Epidermal melanocyte (primary cell): Measurements from ENCODE around the gene ARL5C.
"Not testable (repeated sequence)": the region's sequence is repeated elsewhere in the genome, so short reads cannot be mapped to it uniquely, and the experiment has no call there.

ENCODE experiments used
- DNase-seq: peaks from one replicate; pipeline ENCODE4 v3.0.0; 2011; ENCODE audit warnings: low spot score; ENCODE audit not compliant: insufficient read length

Gene ARL5C

DNA sequence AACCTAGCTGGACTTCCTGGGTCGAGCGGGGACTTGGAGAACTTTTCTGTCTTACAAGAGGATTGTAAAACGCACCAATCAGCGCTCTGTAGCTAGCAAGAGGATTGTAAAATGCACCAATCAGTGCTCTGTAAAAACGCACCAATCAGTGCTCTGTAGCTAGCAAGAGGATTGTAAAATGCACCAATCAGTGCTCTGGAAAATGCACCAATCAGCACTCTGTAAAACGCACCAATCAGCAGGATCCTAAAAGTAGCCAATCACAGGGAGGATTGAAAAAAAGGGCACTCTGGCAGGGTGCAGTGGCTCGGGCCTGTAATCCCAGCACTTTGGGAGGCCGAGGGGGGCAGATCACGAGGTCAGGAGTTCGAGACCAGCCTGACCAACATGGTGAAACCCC, 2.5 kb upstream of the ARL5C start:
- DNase-seq = not testable (repeated sequence)

DNA sequence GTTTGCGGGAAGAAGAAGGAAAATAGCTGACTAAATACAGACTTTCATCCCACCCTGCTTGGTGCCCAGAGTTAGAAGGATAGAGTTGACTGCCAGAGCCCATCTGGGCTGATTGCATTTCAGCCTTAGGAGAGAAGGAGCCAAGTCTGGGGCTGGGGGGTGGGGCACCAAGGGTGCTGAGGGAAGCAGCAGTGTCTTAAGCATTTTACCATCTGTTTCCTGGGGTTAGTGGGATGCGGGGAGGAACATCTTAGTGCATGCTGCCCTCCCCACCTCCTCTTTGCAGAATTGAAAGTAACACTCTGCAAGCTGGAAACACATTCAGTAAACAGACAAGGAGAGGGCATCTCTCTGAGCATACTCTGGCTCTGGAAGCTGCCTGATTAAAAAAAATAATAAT, 1.5 kb upstream of the ARL5C start:
- DNase-seq = no peak

DNA sequence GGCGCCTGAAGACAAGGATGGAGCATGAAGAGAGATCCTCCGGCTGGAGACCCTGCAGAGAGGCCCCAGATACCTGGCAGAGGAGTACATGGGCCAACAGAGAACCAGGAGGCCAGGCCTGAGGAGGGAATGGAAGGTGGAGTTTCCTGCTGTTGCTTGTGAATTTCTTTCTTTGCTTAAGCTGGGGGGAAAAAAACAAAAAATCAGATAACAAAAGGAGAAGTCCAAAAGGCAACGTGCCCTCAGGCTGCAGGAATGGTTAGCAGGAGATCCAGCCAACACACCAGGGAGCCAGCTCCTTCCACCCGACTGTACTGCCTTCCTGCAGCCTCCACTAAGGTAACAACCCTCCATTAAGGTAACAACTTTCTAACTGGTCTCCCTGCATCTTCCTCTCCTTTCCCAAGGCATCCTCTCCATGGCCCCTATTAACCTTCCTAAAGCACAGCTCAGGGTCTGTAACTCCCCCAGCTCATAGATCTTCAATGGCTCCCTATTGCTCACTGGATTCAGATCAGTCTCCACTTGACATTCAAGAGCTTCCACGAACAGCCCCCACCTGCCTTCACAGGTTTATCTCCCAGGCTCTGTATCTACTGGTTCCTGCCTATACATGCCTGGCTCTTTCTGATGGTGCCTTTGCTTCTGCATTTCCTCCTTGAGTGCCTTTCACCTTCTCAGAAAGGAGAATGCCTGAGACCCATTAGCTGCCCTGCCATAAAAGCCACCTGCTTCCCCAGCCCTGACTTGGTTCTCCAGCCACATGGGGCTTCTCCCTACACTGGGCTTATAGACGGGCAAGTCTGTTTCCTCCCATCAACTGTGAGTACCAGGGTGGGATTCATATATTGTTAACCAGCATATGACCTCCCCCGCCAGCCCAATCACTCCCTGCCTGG, 725 bp upstream of the ARL5C start:
- no peak for DNase-seq

DNA sequence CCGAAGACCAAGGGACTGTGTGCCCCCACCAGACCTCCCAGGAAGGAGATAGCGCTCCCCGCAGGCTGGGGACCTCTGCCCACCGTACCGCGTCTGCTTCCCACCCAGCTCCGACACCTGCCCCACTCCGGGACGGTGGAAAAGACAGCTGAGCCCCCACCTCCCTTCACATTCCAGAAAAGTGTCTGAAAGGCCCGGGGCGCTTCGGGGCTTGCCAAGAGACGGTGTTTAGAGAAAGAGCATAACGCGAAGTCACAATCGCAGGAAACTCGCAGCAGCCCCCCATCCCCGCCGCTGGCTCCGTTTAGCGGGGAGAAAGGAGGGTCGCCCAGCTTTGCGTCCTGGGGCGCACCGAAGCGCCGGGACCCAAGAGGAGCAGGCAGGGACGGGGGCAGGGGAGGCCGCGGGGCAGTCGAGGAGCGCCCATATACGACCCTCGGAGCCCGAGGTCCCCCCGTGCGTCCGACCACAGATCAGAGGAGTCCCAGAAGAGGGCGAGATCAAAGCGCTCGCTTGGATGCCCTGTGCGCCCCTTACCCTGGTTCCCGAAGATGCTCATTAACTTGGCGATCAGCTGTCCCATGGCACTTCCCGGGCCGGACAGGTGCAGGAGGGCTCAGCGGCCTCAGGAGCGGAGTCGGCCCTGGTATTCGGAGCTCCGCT, 652 bp downstream of the ARL5C start:
- DNase-seq = no peak

DNA sequence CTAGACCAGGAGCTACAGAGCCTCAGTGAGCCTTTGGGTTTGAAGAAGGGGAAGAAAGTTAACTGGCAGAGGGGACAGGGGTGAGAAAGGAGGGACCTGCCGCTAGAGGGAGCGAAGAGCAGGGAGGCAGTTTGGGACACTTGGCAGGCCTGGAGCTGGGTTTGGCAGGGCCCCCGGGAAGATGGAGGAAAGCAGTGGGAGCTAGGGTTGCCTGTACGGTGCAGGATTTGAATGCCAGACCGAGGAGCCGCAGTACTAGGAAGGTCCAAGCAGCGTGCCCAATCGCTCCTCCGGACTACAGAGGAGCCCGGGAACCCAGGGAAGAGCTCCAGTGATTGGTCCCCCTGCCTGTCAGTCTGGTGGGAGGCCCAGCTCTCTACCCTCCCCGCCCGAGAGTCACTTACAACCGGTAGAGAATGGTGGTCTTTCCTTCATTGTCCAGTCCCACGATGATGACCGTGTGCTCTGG, 1.3 kb downstream of the ARL5C start:
- DNase-seq = peak; percentile 94

DNA sequence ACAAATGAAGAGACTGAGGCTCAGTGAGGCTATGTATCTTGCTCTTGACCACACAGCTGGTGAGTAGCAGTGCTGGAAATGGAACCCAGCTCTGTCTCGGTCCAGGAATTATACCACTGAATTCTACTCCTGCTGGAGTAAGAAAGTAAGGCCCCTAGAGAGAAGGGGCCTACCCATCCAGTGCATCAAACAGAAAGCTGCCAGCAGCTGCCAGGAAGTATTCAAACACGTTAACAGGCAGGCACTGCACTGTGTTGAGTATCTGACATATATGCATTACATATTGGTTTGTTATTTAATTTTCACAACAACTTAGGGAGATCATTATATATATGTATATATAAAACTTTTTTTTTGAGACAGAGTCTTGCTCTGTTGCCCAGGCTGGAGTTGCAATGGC, 4.0 kb downstream of the ARL5C start:
- DNase-seq = no peak

DNA sequence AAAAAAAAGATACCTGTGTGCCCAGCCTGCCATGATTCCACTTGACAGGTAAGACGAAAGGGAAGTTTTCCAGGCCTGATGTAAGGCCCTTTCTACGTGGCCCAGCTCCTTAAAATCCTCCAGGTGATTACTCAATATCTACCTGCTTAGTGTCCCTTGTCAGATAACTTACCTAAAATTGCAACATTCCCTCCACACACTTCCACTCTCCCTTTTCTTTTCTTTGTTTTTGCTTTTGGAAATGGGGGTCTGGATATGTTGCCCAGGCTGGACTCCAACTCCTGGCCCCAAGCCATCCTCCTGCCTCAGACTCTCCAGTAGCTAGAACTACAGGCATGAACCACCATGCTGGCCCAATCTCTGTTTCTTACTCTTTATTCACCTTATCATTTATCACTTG, 7.3 kb downstream of the ARL5C start:
- DNase-seq = no peak

DNA sequence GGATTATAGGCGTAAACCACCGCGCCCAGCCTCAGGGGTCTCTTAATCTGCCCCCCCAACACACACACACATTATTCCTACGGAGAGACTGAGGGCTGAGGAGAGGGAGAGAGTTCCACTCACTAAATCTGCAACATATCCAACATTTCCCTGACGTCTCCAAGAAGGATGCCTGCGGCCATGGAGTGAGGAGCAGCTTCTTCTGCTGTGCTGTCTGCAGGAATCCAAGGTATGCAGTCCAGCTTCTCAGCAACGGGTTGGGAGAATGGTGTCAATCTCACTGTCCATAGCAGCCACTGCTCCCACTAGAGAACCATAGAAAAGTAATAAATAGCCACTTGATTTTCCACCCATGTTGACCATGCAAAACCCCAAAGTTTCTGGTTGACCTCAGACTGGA, 9.5 kb downstream of the ARL5C start:
- DNase-seq = no peak

DNA sequence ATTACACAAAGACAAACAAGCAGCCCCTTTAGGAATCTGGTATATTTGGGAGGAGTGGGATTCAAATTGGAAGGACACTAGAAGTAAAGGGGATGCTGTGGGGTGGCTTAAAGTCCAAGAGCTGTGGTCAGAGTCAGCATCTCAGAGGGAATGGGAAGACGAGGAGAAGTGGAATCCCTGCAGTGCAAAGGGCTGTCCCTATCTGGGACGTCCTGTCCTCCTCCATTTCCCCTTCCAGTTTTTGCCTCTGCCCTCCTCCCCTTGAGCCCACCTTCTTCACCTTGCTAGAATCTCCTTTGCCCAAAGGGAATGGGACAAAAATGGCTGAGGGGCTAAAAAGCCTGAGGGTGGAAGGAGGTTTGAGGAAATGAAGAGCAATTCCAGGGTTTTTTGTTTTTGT, 10.3 kb downstream of the ARL5C start:
- DNase-seq = no peak

DNA sequence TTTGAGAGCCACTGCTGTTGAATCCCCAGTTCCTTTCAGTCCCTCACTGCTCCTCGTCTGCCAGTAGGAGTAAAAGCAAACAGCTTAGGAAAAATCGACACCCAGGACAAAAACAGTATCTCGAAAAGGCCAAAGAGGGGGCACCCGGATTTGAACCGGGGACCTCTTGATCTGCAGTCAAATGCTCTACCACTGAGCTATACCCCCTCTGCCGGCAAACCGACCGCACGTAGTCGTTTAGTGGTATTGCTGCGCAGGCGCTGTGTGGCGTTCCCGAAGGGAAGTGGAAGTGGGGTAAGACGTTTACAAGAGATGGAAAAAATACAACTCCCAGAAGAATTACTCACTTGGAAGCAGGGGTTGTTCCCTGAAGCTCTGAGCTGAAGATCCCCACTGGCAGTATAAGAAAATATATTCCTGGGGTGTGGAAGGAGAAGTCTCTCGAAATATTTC, 12.3 kb downstream of the ARL5C start:
- DNase-seq = peak; percentile 88

DNA sequence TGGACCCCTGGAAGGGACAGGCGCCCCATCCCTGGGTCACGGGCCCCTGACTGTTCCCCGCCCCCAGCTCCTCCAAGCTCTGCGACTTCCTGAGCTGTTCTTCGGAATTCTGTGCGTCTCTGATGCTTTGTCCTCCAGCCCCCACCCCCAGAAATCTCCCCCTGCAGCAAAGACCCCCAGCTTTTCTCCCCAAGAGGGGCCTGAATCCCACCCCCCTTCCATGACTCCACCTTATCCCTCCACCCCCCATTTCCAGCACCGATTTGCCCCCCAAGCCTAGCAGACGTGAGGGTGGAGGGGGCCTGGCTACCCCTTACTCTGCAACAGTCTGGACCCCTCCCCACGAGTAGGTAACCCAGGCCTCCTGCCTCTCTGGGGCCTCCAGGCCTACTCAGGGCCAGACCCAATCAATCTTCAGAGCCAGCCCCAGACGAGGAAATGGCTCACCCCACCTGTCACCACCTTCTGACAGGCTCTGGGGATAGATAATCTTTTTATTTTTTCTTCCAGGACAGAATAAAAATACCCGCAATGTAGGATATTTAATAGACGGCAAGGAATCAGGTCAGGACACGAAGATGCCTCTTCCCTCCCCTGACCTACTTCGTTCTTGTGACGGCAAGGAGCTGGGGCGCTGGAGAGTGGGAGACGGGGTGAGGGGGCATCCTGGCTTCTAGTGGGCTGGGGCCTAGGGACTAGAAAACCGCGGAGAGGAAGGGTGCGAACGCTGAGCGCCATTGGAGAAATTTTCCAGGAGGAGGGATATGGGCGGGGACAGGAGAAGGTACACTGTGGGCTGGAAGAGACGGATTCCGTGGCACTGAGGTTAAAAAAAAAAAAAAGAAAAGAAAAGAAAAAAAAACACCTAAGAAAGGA, 13.8 kb downstream of the ARL5C start:
- no peak for DNase-seq

DNA sequence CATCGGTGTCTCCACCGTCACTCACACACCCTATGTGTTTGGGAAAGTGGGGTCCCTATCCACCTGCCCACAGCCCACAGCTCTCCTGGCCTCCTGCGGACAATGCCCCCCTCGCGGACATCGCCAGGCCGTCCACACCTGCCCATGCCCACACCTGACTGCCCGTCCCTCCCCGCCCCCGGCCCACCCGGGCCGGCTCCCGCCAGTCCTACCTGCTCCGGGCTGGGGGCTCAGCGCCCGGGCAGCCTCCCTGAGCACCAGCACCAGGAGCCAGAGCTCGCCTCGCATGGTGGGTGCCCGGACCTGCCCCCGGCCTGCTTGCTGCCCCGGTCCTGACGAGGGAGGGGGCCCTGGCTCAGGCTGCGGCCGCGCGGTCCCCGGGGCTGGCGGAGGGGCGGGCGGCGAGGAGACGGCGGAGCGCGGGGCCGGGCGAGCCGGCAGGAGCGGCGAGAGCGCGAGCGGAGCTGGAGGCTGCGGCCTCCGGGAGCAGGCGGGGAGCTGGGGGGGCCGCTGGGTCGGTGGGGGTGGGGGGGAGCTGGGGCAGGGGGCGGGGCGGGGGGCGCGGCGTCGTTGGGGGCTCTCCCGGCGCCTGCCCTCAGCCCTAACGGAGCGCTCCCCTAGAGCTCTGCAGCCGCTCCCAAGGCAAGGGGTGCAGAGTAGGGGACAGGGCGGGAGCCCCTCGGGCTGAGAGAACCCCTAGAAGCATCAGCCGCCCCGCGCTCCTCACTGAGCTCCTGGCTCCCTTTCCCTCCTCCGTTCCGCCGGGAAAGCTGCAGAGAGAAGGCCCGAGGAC, 14.6 kb downstream of the ARL5C start, which contains the start of gene PLXDC1:
Gene PLXDC1, minus strand, starts transcription at position 488 of the 793 bp plus-strand sequence. Its CDS starts 200 bp downstream, at position 288.
- no peak for DNase-seq

DNA sequence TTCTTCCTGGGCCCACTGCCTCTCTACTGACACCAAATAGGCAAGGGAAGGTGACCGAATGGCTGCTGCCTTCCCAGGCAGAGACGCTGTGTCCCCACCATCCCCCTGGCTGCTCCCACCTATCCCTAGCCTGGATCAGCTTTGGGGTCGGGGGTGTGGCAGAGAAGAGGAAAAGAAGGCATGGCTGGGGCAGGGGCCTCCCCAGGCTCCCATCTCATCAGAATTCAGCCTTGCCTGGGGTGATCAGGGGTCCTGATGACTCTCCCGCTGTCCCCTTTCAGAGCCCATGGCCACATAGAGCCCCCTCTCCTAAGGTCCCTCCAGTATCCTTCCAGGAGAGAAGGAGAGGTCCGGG, 15.2 kb downstream of the ARL5C start:
- DNase-seq = no peak

DNA sequence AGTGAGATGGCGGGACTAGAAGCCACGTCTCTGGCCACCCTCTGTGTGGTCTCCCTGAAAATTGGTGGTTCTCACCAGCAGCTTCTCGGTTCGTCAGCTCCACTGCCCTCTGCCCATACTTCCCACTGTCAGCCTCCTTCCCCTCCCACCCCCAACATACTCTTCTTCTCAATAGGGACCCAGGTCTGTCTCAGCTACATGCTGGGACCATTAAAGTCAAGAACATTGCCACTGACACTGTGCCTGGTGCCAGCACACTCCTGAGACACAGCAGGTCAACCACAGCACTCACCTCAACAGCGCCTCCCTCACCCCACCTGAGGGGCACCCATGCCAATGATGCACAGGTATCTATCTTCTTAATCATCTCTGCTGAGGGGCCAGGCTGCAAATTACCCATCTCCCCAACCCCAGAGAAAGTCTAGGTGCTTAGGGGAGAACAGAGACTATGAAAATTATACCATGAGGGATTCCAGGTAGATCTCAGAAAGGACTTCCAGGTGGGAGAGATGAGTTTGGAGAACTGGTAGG, 15.8 kb downstream of the ARL5C start:
- no peak for DNase-seq

DNA sequence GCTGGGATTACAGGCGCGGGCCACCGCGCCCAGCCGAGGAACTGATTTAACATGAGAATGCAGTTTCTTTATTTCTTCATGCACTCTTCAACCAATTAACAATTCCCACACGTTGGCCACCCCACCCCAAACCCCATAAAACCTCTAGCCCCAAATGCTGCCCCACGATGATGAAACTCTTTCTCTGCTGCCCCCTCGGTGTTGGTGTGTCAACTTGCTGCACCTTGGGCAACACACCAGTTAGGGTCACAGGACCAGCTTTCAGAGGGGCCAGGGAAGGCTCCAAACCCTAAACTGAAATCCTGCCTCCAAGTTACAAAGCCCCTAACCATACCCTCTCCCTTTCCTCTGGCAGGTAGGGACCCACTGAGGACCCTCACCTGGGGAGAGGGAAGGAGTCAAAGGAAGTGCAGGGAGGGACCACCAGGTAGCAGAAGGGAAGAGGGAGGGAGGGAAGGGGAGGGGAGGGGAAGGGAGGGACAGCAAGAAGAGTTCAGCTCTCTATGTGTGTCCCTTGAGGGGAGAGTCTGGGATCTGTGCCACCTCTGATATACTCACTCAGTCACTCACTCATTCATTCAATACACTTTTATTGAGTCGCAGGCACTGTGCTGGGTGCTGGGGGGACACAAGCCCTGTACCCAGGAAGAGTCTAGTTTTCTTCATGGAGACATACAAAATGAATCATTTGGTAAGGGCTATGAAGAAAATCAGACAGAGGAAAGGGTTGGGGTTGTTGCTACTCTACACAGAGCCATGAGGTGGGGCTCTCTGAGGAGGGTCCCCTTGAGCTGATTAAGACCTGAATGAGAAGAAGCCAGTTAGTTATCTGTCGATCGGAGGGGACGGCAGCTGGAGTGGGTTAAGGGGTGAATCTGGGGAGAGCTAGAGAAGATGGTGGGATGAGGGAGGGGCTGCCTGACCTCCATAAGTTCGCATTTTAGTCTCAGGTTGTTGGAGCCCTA, 18.5 kb downstream of the ARL5C start:
- no peak for DNase-seq

DNA sequence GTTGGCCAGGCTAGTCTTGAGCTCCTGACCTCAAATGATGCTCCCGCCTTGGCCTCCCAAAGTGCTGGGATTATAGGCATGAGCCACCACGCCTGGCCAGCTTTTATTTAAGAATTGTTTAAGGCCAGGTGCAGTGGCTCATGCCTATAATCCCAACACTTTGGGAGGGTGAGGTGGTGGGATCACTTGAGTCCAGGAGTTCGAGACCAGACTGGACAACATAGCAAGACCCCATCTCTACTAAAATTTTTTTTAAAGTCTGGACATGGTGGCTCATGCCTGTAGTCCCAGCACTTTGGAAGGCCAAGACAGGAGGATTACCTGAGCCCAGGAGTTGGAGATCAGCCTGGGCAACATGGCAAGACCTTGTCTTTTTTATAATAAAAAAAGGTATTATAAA, 19.7 kb downstream of the ARL5C start:
- DNase-seq = no peak

DNA sequence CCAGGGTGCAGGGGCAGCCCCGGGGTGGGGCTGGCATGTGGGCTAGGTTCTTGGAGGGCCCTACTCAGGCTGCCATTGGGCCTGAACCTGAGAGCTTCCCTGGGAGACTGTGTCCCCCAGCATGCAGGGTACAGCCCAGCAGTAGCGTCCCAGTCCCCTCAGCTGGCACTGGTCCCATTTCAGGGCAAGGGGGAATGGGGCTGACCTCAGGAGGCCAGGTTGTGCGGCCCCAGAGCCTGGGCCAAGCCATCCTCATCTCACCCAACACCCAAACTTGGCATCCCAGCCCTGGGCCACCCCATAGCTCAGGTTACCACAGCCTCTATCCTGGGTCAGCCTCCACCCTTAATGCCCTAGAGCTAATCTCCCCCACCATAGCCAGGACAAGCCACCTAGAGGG, 20.8 kb downstream of the ARL5C start:
- DNase-seq = no peak

DNA sequence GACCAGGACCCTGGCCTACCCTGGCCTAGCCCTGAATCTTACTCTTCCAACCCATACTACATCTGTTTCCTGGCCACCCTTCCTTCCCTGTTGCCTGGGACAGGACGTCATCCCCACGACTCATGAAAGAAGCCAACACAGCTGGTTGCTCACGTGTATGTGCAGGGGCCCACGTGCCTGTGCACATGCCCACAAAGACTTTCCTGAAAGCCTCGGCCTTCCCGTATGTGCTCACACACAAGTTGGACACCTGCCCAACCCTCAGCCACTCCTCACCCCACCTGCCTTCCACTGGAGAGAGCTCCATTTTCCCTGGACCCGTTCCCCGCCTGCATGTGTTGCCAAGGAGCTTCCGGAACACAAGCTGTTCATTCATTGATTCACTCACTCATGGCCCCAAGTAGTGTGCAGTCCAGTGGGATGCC, 21.5 kb downstream of the ARL5C start:
- DNase-seq = no peak

DNA sequence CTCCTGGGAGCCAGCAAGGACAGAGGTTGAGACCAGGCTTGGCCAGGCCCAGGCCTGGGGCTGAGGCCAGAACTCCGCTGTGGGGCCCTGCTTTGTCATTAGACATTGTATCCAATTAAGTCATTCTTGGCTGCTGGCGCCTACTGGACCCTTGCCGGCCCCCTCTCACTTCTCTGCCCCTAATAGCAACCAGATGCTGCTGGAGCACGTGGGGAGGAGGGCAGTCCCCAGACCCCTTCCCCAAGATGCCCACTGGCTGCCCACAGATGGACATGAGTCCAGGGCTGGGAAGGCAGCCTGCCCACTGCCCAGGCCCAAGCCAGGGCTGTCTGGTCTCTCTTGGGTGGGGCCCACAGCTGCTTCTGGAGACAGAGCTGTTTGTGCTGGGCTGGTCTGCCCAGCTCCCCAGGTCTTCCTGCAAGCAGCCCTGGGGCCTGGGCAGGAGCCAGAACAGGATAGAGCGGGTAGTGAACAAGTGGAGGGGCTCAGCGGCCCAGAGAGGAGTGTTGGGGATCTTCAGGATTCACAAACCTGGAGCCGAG, 22.3 kb downstream of the ARL5C start:
- no peak for DNase-seq
